Measurements from ENCODE around the gene LRRC40. TPM values are rescaled to one million over a fixed set of nuclear protein-coding genes. Genes with fewer than 3 reads are reported as not detected.

The LRRC40 gene
- total RNA-seq, 4 donors from 2014 or later = 8.6 to 14.4 (median 10.4) TPM

DNA sequence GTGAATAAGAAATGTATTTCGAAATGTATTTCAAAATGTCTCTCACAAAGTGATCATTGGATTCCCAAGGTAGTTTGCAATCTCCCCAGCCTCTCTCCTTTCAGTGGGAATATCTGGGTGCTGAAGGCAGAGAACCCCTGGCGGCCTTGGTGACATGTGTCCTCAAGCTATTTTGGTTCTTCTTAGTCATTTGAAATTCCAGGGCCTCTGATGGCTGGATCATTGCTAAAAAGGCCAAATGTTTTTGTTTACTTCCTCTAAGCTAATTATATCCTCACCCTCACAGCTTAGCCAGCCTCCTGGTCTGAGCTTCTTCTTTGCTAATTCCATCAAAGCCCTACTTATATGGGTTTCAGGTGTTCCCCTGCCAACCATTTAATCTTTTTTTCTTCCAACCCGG, 71.2 kb downstream of the LRRC40 start:
- Histone ChIP-seq H3K27me3 (no peaks in the 10 kb centered on the region), H3K4me3 (no peak overlapping the region), H3K27ac (no peak overlapping the region), H3K9me3 (no peaks in the 10 kb centered on the region), H3K4me1 (peaks cover 2% of the 10 kb centered on the region), H3K36me3 (no peaks in the 10 kb centered on the region)
- DNase-seq (ENCODE audit: low spot score in 2 of 2) = no peak
- 61% methylated on average over 3 of the region's 3 CpGs for whole genome bisulfite sequencing
- no peak for TF ChIP-seq EP300 (IDR thresholded peaks at IDR 0.05)
- TF ChIP-seq POLR2AphosphoS5 (IDR thresholded peaks at IDR 0.05) = no peak
- TF ChIP-seq, protein P1, sequence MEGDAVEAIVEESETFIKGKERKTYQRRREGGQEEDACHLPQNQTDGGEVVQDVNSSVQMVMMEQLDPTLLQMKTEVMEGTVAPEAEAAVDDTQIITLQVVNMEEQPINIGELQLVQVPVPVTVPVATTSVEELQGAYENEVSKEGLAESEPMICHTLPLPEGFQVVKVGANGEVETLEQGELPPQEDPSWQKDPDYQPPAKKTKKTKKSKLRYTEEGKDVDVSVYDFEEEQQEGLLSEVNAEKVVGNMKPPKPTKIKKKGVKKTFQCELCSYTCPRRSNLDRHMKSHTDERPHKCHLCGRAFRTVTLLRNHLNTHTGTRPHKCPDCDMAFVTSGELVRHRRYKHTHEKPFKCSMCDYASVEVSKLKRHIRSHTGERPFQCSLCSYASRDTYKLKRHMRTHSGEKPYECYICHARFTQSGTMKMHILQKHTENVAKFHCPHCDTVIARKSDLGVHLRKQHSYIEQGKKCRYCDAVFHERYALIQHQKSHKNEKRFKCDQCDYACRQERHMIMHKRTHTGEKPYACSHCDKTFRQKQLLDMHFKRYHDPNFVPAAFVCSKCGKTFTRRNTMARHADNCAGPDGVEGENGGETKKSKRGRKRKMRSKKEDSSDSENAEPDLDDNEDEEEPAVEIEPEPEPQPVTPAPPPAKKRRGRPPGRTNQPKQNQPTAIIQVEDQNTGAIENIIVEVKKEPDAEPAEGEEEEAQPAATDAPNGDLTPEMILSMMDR (IDR thresholded peaks at IDR 0.05) = no peak
- no peak for TF ChIP-seq POLR2A (IDR thresholded peaks at IDR 0.05)

DNA sequence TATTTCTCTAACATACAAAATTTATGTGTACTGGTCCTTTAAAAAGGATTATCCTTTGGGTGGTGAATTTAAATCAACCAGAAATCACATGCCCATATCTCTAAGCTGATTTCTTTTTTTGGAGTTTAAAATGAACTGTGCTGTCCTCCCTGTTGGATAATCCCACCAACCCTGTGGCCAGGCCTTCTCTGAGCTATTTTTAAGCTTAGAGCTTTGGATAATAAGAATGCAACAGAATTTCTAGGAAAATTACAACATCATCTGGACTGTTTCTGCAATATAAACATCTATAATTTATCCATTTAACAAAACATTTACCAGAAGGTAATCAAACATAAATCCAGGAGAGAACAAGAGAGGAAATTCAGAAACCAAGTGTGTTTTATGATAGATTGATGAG, 88.3 kb downstream of the LRRC40 start:
- DNase-seq (ENCODE audit: low spot score in 2 of 2) = no peak
- H3K27me3 ChIP-seq = no peaks in the 10 kb centered on the region
- H3K4me1 ChIP-seq = no peaks in the 10 kb centered on the region
- H3K36me3 ChIP-seq = no peaks in the 10 kb centered on the region
- H3K27ac ChIP-seq = no peak overlapping the region
- TF ChIP-seq EP300 (IDR thresholded peaks at IDR 0.05) (no peak), POLR2AphosphoS5 (IDR thresholded peaks at IDR 0.05) (no peak), POLR2A (IDR thresholded peaks at IDR 0.05) (no peak)
- no peaks in the 10 kb centered on the region for H3K9me3 ChIP-seq
- no peak overlapping the region for H3K4me3 ChIP-seq

DNA sequence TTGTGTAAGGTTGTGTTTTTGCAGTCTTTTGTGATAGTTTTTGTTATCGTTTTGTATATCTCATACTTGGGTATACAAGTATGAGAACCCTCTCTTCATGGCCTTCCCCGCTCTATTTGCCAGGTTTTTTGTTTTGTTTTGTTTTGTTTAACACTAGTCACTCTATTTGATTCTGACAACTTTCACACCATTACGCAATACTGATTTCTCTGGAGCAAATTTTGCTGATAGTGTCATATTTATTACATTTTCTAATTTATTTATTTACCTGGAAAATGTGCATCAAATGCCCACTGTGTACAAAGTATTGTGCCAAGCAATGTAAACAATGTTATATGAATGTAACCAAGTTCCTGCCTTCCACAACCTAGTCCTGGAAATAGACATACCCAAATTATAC, 90.1 kb downstream of the LRRC40 start:
- H3K4me3 ChIP-seq = no peak overlapping the region
- no peaks in the 10 kb centered on the region for H3K27me3 ChIP-seq
- TF ChIP-seq, protein P1 (IDR thresholded peaks at IDR 0.05) = no peak
- TF ChIP-seq EP300 (IDR thresholded peaks at IDR 0.05) (no peak), POLR2A (IDR thresholded peaks at IDR 0.05) (no peak), POLR2AphosphoS5 (IDR thresholded peaks at IDR 0.05) (no peak)
- H3K4me1 ChIP-seq = no peaks in the 10 kb centered on the region
- WGBS = 91% methylated on average over 3 of the region's 3 CpGs
- no peaks in the 10 kb centered on the region for H3K9me3 ChIP-seq
- H3K36me3 ChIP-seq = no peaks in the 10 kb centered on the region
- H3K27ac ChIP-seq = no peak overlapping the region
- no peak for DNase-seq (ENCODE audit: low spot score in 2 of 2)

DNA sequence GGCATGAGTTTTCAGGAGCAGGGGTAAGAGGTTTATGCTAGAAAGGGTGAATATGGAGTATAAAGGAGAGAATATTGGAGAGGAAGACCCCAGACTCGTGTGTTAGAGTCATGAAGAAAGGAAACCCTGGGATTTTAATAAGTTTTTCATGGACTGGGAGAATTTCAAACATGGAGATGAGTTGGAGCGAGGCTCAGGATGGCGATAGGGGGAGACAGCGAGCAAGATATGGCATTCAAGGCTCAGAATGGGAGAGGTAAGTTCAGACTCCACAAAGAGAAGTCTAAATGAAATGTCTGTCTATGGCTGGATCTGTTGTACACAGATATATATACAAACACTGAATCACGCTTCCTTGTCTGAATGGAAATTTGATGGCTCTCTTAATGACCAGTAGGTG, 92.5 kb downstream of the LRRC40 start:
- H3K27ac ChIP-seq = no peak overlapping the region
- TF ChIP-seq EP300 (IDR thresholded peaks at IDR 0.05) (no peak), POLR2AphosphoS5 (IDR thresholded peaks at IDR 0.05) (no peak), POLR2A (IDR thresholded peaks at IDR 0.05) (no peak)
- TF ChIP-seq, protein P1 (IDR thresholded peaks at IDR 0.05) = no peak
- no peak overlapping the region for H3K4me3 ChIP-seq
- no peaks in the 10 kb centered on the region for H3K27me3 ChIP-seq
- 86% methylated on average over 5 of the region's 5 CpGs for WGBS
- no peaks in the 10 kb centered on the region for H3K36me3 ChIP-seq
- no peak for DNase-seq (ENCODE audit: low spot score in 2 of 2)
- no peaks in the 10 kb centered on the region for H3K4me1 ChIP-seq
- H3K9me3 ChIP-seq = no peaks in the 10 kb centered on the region

DNA sequence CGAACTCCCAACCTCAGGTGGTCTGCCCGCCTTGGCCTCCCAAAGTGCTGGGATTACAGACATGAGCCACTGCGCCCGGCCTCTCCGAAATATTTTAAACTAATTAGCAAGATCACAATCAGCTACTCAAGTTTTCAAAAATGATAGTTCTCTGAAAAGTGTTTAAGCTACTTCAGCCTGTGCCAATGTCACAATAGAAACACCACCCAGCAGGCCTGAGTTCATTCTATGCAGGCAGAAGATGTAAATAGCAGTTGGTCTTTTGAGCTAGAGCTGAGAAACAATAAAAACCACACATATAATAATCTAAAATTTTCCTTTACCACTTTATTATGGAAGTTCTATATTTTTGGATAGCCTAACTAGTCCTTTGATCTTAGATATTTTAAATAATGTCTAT, 96.1 kb downstream of the LRRC40 start:
- Histone ChIP-seq H3K27me3 (no peaks in the 10 kb centered on the region), H3K27ac (no peak overlapping the region), H3K4me1 (no peaks in the 10 kb centered on the region), H3K4me3 (no peak overlapping the region), H3K36me3 (no peaks in the 10 kb centered on the region), H3K9me3 (no peaks in the 10 kb centered on the region)
- TF ChIP-seq POLR2A (IDR thresholded peaks at IDR 0.05) (no peak), EP300 (IDR thresholded peaks at IDR 0.05) (no peak), POLR2AphosphoS5 (IDR thresholded peaks at IDR 0.05) (no peak)
- TF ChIP-seq, protein P1 (IDR thresholded peaks at IDR 0.05) = no peak
- WGBS = 91% methylated on average over 5 of the region's 5 CpGs
- no peak for DNase-seq (ENCODE audit: low spot score in 2 of 2)

DNA sequence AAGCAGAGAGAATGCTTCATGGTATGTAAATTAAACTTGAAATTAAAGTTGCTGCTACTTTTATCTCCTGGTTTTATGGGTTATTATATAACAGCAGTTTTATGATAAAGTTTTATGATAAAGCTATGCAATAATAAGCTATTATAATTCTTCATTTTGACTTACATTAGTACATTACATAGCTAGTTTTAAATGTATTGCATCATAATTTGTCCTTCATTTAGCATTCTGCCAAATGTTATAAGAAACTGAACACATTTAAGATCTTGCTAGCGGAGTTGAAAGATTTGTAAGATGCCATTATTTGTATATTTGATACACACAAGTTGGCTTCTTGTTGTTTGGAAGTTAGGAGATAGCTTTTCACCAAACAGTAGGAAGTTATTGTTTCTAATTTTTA, 101.6 kb downstream of the LRRC40 start:
- 86% methylated on average over 1 of the region's 1 CpG for WGBS

More for the DNA sequence above, 101.6 kb downstream of the LRRC40 start:
- Histone ChIP-seq H3K27me3 (no peaks in the 10 kb centered on the region), H3K9me3 (no peaks in the 10 kb centered on the region), H3K4me1 (no peaks in the 10 kb centered on the region), H3K4me3 (no peak overlapping the region), H3K36me3 (no peaks in the 10 kb centered on the region), H3K27ac (no peak overlapping the region)
- no peak for DNase-seq (ENCODE audit: low spot score in 2 of 2)
- TF ChIP-seq POLR2A (IDR thresholded peaks at IDR 0.05) (no peak), EP300 (IDR thresholded peaks at IDR 0.05) (no peak), POLR2AphosphoS5 (IDR thresholded peaks at IDR 0.05) (no peak)
- TF ChIP-seq, protein P1 (IDR thresholded peaks at IDR 0.05) = no peak

Data from suprapubic skin (tissue), 4 donors.